HepG2 (cell line): ENCODE data around the gene CDH2. TPM values are rescaled to one million over a fixed set of nuclear protein-coding genes. Genes with fewer than 3 reads are reported as not detected.

Experiments used
- ATAC-seq: fragments of 200-7000 bp; cut with Tn5 transposase; 3 replicates; pipeline ENCODE4 v1.9.1; 2020; ENCODE audit warnings: mild to moderate bottlenecking, moderate library complexity
- BruUV-seq: library from RNA; stranded (reverse); fragments of 400-500 nt; replicated peaks from 2 replicates; lab custom pipeline; 2021; lab: Mats Ljungman, UMichigan
- CTCF ChIA-PET: fragments of 300-600 bp; formaldehyde crosslinking; extraction: SDS; loops from one replicate; lab custom pipeline; 2021; ENCODE audit warnings: low total read pairs, inconsistent platforms, low intra/inter-chr PET ratio; lab: Yijun Ruan, JAX
- POLR2A ChIA-PET: fragments of 350-600 bp; sonication (Branson Sonifier 250); formaldehyde crosslinking; loops from one replicate; lab custom pipeline; 2020; ENCODE audit warnings: antibody characterized with exemption, inconsistent platforms; lab: Yijun Ruan, JAX
- DNase-seq: peaks from one replicate; pipeline ENCODE4 v3.0.0-alpha.2; 2015; ENCODE audit warnings: low spot score
- FAIRE-seq: peaks from 3 replicates; lab custom pipeline; 2011; peaks lifted over from hg19 to GRCh38; lab: Jason Lieb, UNC
- H2AFZ ChIP-seq: one replicate; pipeline ENCODE4 v1.6.1; 2011; ENCODE audit warnings: low read length, inconsistent platforms
- H3K27ac ChIP-seq: fragments of 300-600 bp; 3 replicates; pipeline ENCODE4 v1.8.0; 2011; ENCODE audit warnings: mixed run types, mild to moderate bottlenecking, mixed read lengths, low read length, inconsistent platforms; ENCODE audit not compliant: insufficient read depth; ENCODE audit errors: extremely low read length
- H3K27me3 ChIP-seq, 2 experiments: fragments of 200-600 bp in 1 of 2; 2 replicates in 1 of 2; 3 replicates in 1 of 2; pipeline versions ENCODE4 v1.6.0 to v1.8.0; 2011; ENCODE audit warnings: low read length in 2 of 2, mild to moderate bottlenecking in 2 of 2, moderate library complexity in 2 of 2, inconsistent platforms in 1 of 2; ENCODE audit not compliant: insufficient read depth in 2 of 2, control insufficient read depth in 1 of 2
- H3K36me3 ChIP-seq, 2 experiments: fragments of 200-600 bp in 1 of 2; replicated peaks in 1 of 2; 2 replicates in 1 of 2; 3 replicates in 1 of 2; pipeline versions ENCODE4 v1.5.1 to v1.8.0; 2011; ENCODE audit warnings: low read length in 2 of 2, inconsistent platforms in 1 of 2; ENCODE audit not compliant: insufficient read depth in 2 of 2, control insufficient read depth in 1 of 2
- H3K4me1 ChIP-seq: 2 replicates; pipeline ENCODE4 v1.5.1; 2012; ENCODE audit warnings: low read length, inconsistent platforms; ENCODE audit not compliant: insufficient read depth
- H3K4me2 ChIP-seq: 2 replicates; pipeline ENCODE4 v1.6.0; 2011; ENCODE audit warnings: low read depth, low read length, inconsistent platforms
- H3K4me3 ChIP-seq, 3 experiments: fragments of 200-600 bp in 1 of 3; sonication (generic), shearing (Covaris generic) in 1 of 3; replicated peaks in 1 of 3; 2 replicates each; pipeline ENCODE4 v1.5.1; 2011 to 2016; ENCODE audit warnings: low read length in 3 of 3, inconsistent platforms in 2 of 3, low read depth in 2 of 3, mild to moderate bottlenecking in 2 of 3, control low read depth in 1 of 3, mixed read lengths in 1 of 3; ENCODE audit not compliant: insufficient read depth in 1 of 3
- H3K79me2 ChIP-seq: one replicate; pipeline ENCODE4 v1.6.1; 2011; ENCODE audit warnings: low read length, inconsistent platforms; ENCODE audit not compliant: insufficient read depth
- H3K9ac ChIP-seq: 2 replicates; pipeline ENCODE4 v1.6.0; 2011; ENCODE audit warnings: mild to moderate bottlenecking, low read depth, low read length, inconsistent platforms; ENCODE audit not compliant: insufficient read depth
- H3K9me3 ChIP-seq: 2 replicates; pipeline ENCODE4 v1.5.1; 2012; ENCODE audit warnings: mild to moderate bottlenecking, low read length
- H4K20me1 ChIP-seq: 2 replicates; pipeline ENCODE4 v1.6.0; 2011; ENCODE audit warnings: inconsistent platforms, mild to moderate bottlenecking, low read length, moderate library complexity; ENCODE audit not compliant: insufficient read depth
- CENPX ChIP-seq: sonication (generic); formaldehyde crosslinking; IDR thresholded peaks from 2 replicates; pipeline ENCODE4 v1.9.0; 2021; ENCODE audit warnings: mild to moderate bottlenecking, missing genetic modification reagents, moderate library complexity
- DNMT3B ChIP-seq: conservative IDR thresholded peaks from 2 replicates; pipeline ENCODE4 v1.6.1; 2016; ENCODE audit warnings: missing biosample characterization, control low read depth
- GABPA ChIP-seq, 2 experiments: IDR thresholded peaks; 2 replicates each; pipeline ENCODE4 v1.6.1; 2011 to 2016; ENCODE audit warnings: low read depth in 2 of 2, low read length in 1 of 2, missing biosample characterization in 1 of 2, missing genetic modification characterization in 1 of 2
- HIC2 ChIP-seq: sonication (generic); formaldehyde crosslinking; IDR thresholded peaks from 2 replicates; pipeline ENCODE4 v1.9.0; 2022; ENCODE audit warnings: low read depth, missing genetic modification reagents
- KDM5A ChIP-seq: fragments of 200-600 bp; sonication (generic); IDR thresholded peaks from 2 replicates; pipeline ENCODE4 v1.7.0; 2018; ENCODE audit warnings: antibody characterized with exemption, mild to moderate bottlenecking, low read length, borderline replicate concordance
- NR3C1 ChIP-seq: sonication (generic); formaldehyde crosslinking; IDR thresholded peaks from 2 replicates; pipeline ENCODE4 v1.4.0; 2020; ENCODE audit warnings: missing genetic modification reagents
- PHB2 ChIP-seq: fragments of 450-650 bp; IDR thresholded peaks from 2 replicates; pipeline ENCODE4 v1.6.1; 2018; ENCODE audit not compliant: partially characterized antibody
- SPEN ChIP-seq: sonication (generic); formaldehyde crosslinking; IDR thresholded peaks from 2 replicates; pipeline ENCODE4 v1.5.1; 2020; ENCODE audit warnings: low read depth, mild to moderate bottlenecking, missing genetic modification reagents
- SUZ12 ChIP-seq: fragments of 150-350 bp; IDR thresholded peaks from 2 replicates; pipeline ENCODE4 v1.6.1; 2014; ENCODE audit warnings: low read depth, low read length
- TFDP1 ChIP-seq: IDR thresholded peaks from 2 replicates; pipeline ENCODE4 v1.6.1; 2016; ENCODE audit warnings: missing compliant biosample characterization, missing genetic modification reagents, borderline replicate concordance
- THAP8 ChIP-seq: sonication (generic); formaldehyde crosslinking; IDR thresholded peaks from 2 replicates; pipeline ENCODE4 v1.5.1; 2020; ENCODE audit warnings: missing genetic modification reagents, mild to moderate bottlenecking, borderline replicate concordance
- TRIM24 ChIP-seq: sonication (generic); formaldehyde crosslinking; IDR thresholded peaks from 2 replicates; pipeline ENCODE4 v1.8.0; 2022; ENCODE audit warnings: mild to moderate bottlenecking, missing genetic modification reagents
- ZBTB20 ChIP-seq: sonication (generic); formaldehyde crosslinking; IDR thresholded peaks from 2 replicates; pipeline ENCODE4 v1.8.1; 2023; ENCODE audit warnings: missing genetic modification reagents, low read depth, mild to moderate bottlenecking, borderline replicate concordance
- ZBTB37 ChIP-seq: sonication (generic); formaldehyde crosslinking; IDR thresholded peaks from 2 replicates; pipeline ENCODE4 v1.4.0; 2020; ENCODE audit warnings: mild to moderate bottlenecking, missing genetic modification reagents
- ZFP1 ChIP-seq: IDR thresholded peaks from 2 replicates; pipeline ENCODE4 v1.6.1; 2016
- ZNF468 ChIP-seq: sonication (generic); formaldehyde crosslinking; IDR thresholded peaks from 2 replicates; pipeline ENCODE4 v1.8.0; 2022; ENCODE audit warnings: mild to moderate bottlenecking, moderate library complexity, missing genetic modification reagents
- WGBS: methylation state at CpG from one replicate; pipeline ENCODE4 v1.1.6; 2017; ENCODE audit warnings: low lambda C conversion rate; 5-methylcytosine and 5-hydroxymethylcytosine counted together
- in situ Hi-C: cut with HindIII; loops from 2 replicates; pipeline ENCODE4 v1.10.0; 2017; ENCODE audit warnings: low pct_unique_long_range_greater_than_20kb; ENCODE audit not compliant: extremely low pct_ligation_motif_present
- intact Hi-C: fragments of 100-400 bp; cut with micrococcal nuclease; formaldehyde crosslinking; loops from one replicate; pipeline ENCODE4 v1.10.0; 2022; ENCODE audit not compliant: unreplicated experiment
- polyA plus RNA-seq, 8 experiments: library from polyadenylated mRNA; depleted of rRNA in 3 of 8; stranded (reverse) in 7 of 8; unstranded in 1 of 8; fragments of >200 nt; fragmentation: Illumina TruSeq in 4 of 8; extraction: Trizol in 4 of 8; gene quantifications; 2 replicates each; pipeline versions ENCODE4 v1.2.1 to v1.2.3, GENCODE V29; 2011 to 2016; ENCODE audit warnings: low read depth in 4 of 8, missing spikeins in 1 of 8, mixed read lengths in 1 of 8; ENCODE audit not compliant: insufficient read depth in 1 of 8
- total RNA-seq, 5 experiments: library from RNA; depleted of rRNA; stranded (reverse); fragments of >200 nt; fragmentation: Illumina TruSeq; extraction: Trizol; gene quantifications; 2 replicates each; pipeline ENCODE4 v1.2.3, GENCODE V29; 2016; ENCODE audit warnings: low read depth in 1 of 5

The CDH2 gene
- total and polyA plus RNA-seq, 2 of the 13 experiments (the other 11 are each of a cell fraction or from before 2014, with no cell fraction given): 18.6 to 36.1 TPM

- no peak overlapping the region for H2AFZ ChIP-seq
- no peaks in the 10 kb centered on the region for H3K27me3 ChIP-seq
- ChIA-PET POLR2A (no interaction called here), CTCF (no interaction called here)
- no peak for ATAC-seq
- no peaks in the 10 kb centered on the region for H3K4me1 ChIP-seq
- H3K27ac ChIP-seq: no peak overlapping the region
- no peak for TF ChIP-seq CENPX (CRISPR knock-in tag)
- no peak for TF ChIP-seq TRIM24
- no peak for TF ChIP-seq ZBTB37
- TF ChIP-seq SUZ12: no peak
- TF ChIP-seq KDM5A: no peak
- no peak for TF ChIP-seq GABPA (IDR thresholded peaks at IDR 0.05; ENCODE audit: low read depth, low read length)
- TF ChIP-seq GABPA (CRISPR knock-in tag; IDR thresholded peaks at IDR 0.05; ENCODE audit: low read depth): no peak
- TF ChIP-seq ZBTB20 (CRISPR knock-in tag): no peak
- H3K79me2 ChIP-seq: no peaks in the 10 kb centered on the region
- no peaks in the 10 kb centered on the region for H3K9me3 ChIP-seq
- in situ Hi-C loops (no loop called here), intact Hi-C loops (no loop called here)
- BruUV-seq: no TSS peak
- DNase-seq: no peak
- H3K9ac ChIP-seq: no peak overlapping the region
- H3K36me3 ChIP-seq: peaks cover 2 to 6% of the 10 kb centered on the region in 2 experiments; a peak in 3 of 5 replicates
- H4K20me1 ChIP-seq: no peaks in the 10 kb centered on the region
- WGBS: 90% methylated on average over 2 of the region's 2 CpGs
- no peak for FAIRE-seq
- H3K4me3 ChIP-seq: no peak overlapping the region
- H3K4me2 ChIP-seq: no peak overlapping the region
Observed at GRCh38 chr18:27948986-27949385, 227.9 kb downstream of the CDH2 start.

- 90% methylated on average over 6 of the region's 6 CpGs for WGBS
- POLR2A ChIA-PET: no interaction called here
- TF ChIP-seq HIC2 (no peak), DNMT3B (no peak), PHB2 (no peak), ZNF468 (CRISPR knock-in tag) (no peak), THAP8 (no peak), SPEN (CRISPR knock-in tag) (no peak), ZFP1 (CRISPR knock-in tag) (no peak), NR3C1 (CRISPR knock-in tag) (no peak), TFDP1 (CRISPR knock-in tag) (no peak)
Observed at GRCh38 chr18:27942706-27943105, 234.2 kb downstream of the CDH2 start.

More at GRCh38 chr18:27942706-27943105, 234.2 kb downstream of the CDH2 start:
- in situ Hi-C loops (no loop called here), intact Hi-C loops (no loop called here)
- H2AFZ ChIP-seq: no peak overlapping the region
- ATAC-seq (no peak), DNase-seq (no peak), FAIRE-seq (no peak)
- no peaks in the 10 kb centered on the region for H3K27me3 ChIP-seq
- H3K27ac ChIP-seq: no peak overlapping the region
- BruUV-seq: no TSS peak
- H3K9me3 ChIP-seq: no peaks in the 10 kb centered on the region
- CTCF ChIA-PET: no interaction called here
- H3K36me3 ChIP-seq: no peaks in the 10 kb centered on the region
- H3K4me1 ChIP-seq: no peaks in the 10 kb centered on the region
- no peak overlapping the region for H3K9ac ChIP-seq
- H3K4me2 ChIP-seq: no peak overlapping the region
- H3K79me2 ChIP-seq: no peaks in the 10 kb centered on the region
- H4K20me1 ChIP-seq: no peaks in the 10 kb centered on the region
- H3K4me3 ChIP-seq: no peak overlapping the region
